Right lobe of liver (tissue), 4 donors: Measurements from ENCODE around the gene RNF34.

Source experiments
- CTCF ChIP-seq, 4 donors: fragments of 200-600 bp in 3 of 4; fragments of 450-650 bp in 1 of 4; IDR thresholded peaks; one replicate each; pipeline versions ENCODE4 v1.5.1 to v1.8.0; 2016 to 2022; ENCODE audit warnings: antibody characterized with exemption in 4 of 4, mild to moderate bottlenecking in 2 of 4
- POLR2A ChIP-seq: fragments of 450-650 bp; IDR thresholded peaks from one replicate; pipeline ENCODE4 v1.6.1; 2017; ENCODE audit warnings: antibody characterized with exemption, mild to moderate bottlenecking
- donor health status: DM: no; HTN: no; CAD: no.
- donor health status: DM: no; HTN: no; CAD: no.
- donor health status: DM: no; HTN: yes; CAD: no.

DNA sequence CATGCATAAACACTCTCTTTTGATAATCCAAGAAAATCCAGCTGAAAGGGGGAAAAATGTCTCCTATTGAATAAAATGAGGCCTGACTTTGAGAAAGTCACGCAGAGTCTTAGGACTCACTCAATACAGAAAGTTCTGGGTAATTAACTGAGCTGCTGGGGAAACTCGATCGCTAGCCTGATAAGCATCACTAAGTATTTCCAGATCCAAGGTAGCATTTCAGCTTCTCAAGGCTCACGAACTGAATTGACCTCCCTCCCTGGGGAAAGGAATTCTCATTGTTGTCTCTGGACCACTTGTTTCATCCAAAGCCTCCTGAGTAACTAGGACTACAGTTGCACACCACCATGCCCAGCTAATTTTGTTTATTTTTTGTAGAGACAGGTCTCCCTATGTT is 33.9 kb upstream of the RNF34 start:
- no peak for TF ChIP-seq CTCF (IDR thresholded peaks at IDR 0.05)
- TF ChIP-seq POLR2A = no peak
